ENCODE measurements around the gene CACNA1C.

The CACNA1C gene

GRCh38 chr12:2403221-2403976, 350.6 kb downstream of the CACNA1C start:
- no peak for DNase-seq

GRCh38 chr12:2405039-2405438, 352.3 kb downstream of the CACNA1C start:
- no peak for DNase-seq

- no peak for DNase-seq
Observed at GRCh38 chr12:2406903-2407302, 354.1 kb downstream of the CACNA1C start.

- no peak for DNase-seq
Observed at GRCh38 chr12:2408262-2408661, 355.5 kb downstream of the CACNA1C start.

GRCh38 chr12:2409656-2410265, 357.0 kb downstream of the CACNA1C start:
- DNase-seq, result no peak

GRCh38 chr12:2410496-2410895, 357.7 kb downstream of the CACNA1C start:
- DNase-seq, result no peak

- no peak for DNase-seq
Observed at GRCh38 chr12:2411011-2411410, 358.2 kb downstream of the CACNA1C start.

GRCh38 chr12:2411616-2412304, 359.0 kb downstream of the CACNA1C start:
- DNase-seq, result no peak

GRCh38 chr12:2412305-2412643, 359.5 kb downstream of the CACNA1C start:
- DNase-seq, result no peak

- no peak for DNase-seq
Observed at GRCh38 chr12:2413301-2413700, 360.5 kb downstream of the CACNA1C start.

GRCh38 chr12:2413999-2414792, 361.4 kb downstream of the CACNA1C start:
- DNase-seq, result no peak

GRCh38 chr12:2414810-2415567, 362.2 kb downstream of the CACNA1C start:
- DNase-seq, result no peak

- no peak for DNase-seq
Observed at GRCh38 chr12:2415568-2415944, 362.8 kb downstream of the CACNA1C start.

- DNase-seq, result no peak
Observed at GRCh38 chr12:2416158-2416557, 363.4 kb downstream of the CACNA1C start.

GRCh38 chr12:2417481-2418160, 364.8 kb downstream of the CACNA1C start:
- no peak for DNase-seq

- no peak for DNase-seq
Observed at GRCh38 chr12:2418579-2418978, 365.8 kb downstream of the CACNA1C start.

GRCh38 chr12:2422591-2422990, 369.8 kb downstream of the CACNA1C start:
- no peak for DNase-seq

- DNase-seq, result no peak
Observed at GRCh38 chr12:2429032-2429431, 376.2 kb downstream of the CACNA1C start.

GRCh38 chr12:2431810-2432209, 379.0 kb downstream of the CACNA1C start:
- DNase-seq, result no peak

GRCh38 chr12:2432856-2433255, 380.1 kb downstream of the CACNA1C start:
- DNase-seq, result no peak

GRCh38 chr12:2435511-2435910, 382.7 kb downstream of the CACNA1C start:
- no peak for DNase-seq
